GM23248 (cell line): ENCODE results near the gene CDR2L. TPM values are rescaled to one million over a fixed set of nuclear protein-coding genes. Genes with fewer than 3 reads are reported as not detected.
"Not testable (repeated sequence)": the region's sequence is repeated elsewhere in the genome, so short reads cannot be mapped to it uniquely, and the experiment has no call there.

Experiments
- DNase-seq: peaks from one replicate; pipeline ENCODE4 v3.0.0-alpha.2; 2015
- H2AFZ ChIP-seq: fragments of 200-600 bp; sonication (generic); 2 replicates; pipeline ENCODE4 v1.6.1; 2016; ENCODE audit warnings: antibody characterized with exemption
- H3F3A ChIP-seq: fragments of 200-600 bp; sonication (generic); 2 replicates; pipeline ENCODE4 v1.6.1; 2016; ENCODE audit warnings: mild to moderate bottlenecking, antibody characterized with exemption, mixed run types; ENCODE audit not compliant: insufficient read depth
- H3K27ac ChIP-seq: fragments of 200-600 bp; sonication (generic); 2 replicates; pipeline ENCODE4 v1.5.1; 2016; ENCODE audit warnings: mild to moderate bottlenecking
- H3K27me3 ChIP-seq: fragments of 200-600 bp; sonication (generic); replicated peaks from 2 replicates; pipeline ENCODE4 v1.6.1; 2016; ENCODE audit warnings: mild to moderate bottlenecking; ENCODE audit not compliant: insufficient read depth
- H3K36me3 ChIP-seq: fragments of 200-600 bp; sonication (generic); 2 replicates; pipeline ENCODE4 v1.6.1; 2016; ENCODE audit warnings: low read depth, mild to moderate bottlenecking
- H3K4me1 ChIP-seq: fragments of 200-600 bp; sonication (generic); 2 replicates; pipeline ENCODE4 v1.6.1; 2016; ENCODE audit warnings: mild to moderate bottlenecking; ENCODE audit not compliant: insufficient read depth
- H3K4me2 ChIP-seq: fragments of 200-600 bp; sonication (generic); one replicate; pipeline ENCODE4 v1.6.1; 2016; ENCODE audit warnings: mild to moderate bottlenecking; ENCODE audit not compliant: unreplicated experiment
- H3K4me3 ChIP-seq: fragments of 200-600 bp; sonication (generic); 2 replicates; pipeline ENCODE4 v1.5.1; 2016; ENCODE audit warnings: mild to moderate bottlenecking
- H3K79me2 ChIP-seq: fragments of 200-600 bp; sonication (generic); 2 replicates; pipeline ENCODE4 v1.6.1; 2016; ENCODE audit warnings: mild to moderate bottlenecking; ENCODE audit not compliant: insufficient read depth
- H3K9ac ChIP-seq: fragments of 200-600 bp; sonication (generic); 2 replicates; pipeline ENCODE4 v1.6.1; 2016; ENCODE audit warnings: mild to moderate bottlenecking
- H3K9me2 ChIP-seq: fragments of 200-600 bp; sonication (generic); 2 replicates; pipeline ENCODE4 v1.6.1; 2016; ENCODE audit warnings: mixed run types, mild to moderate bottlenecking, moderate library complexity; ENCODE audit not compliant: insufficient read depth
- H3K9me3 ChIP-seq: fragments of 200-600 bp; sonication (generic); one replicate; pipeline ENCODE4 v1.6.1; 2017; ENCODE audit warnings: low read depth
- H4K20me1 ChIP-seq: fragments of 200-600 bp; sonication (generic); 2 replicates; pipeline ENCODE4 v1.6.0; 2016; ENCODE audit not compliant: insufficient read depth
- EZH2 ChIP-seq: fragments of 200-600 bp; sonication (generic); IDR thresholded peaks from 2 replicates; pipeline ENCODE4 v1.6.1; 2018; ENCODE audit warnings: antibody characterized with exemption, mild to moderate bottlenecking; ENCODE audit not compliant: insufficient read depth, poor library complexity, severe bottlenecking
- EZH2phosphoT487 ChIP-seq: fragments of 200-600 bp; sonication (generic); IDR thresholded peaks from 2 replicates; pipeline ENCODE4 v1.6.1; 2018; ENCODE audit warnings: antibody characterized with exemption, moderate library complexity, mild to moderate bottlenecking, low read depth; ENCODE audit not compliant: insufficient read depth
- WGBS, 2 experiments: methylation state at CpG; one replicate each; pipeline ENCODE4 v1.1.6; 2015 to 2017; ENCODE audit warnings: low lambda C conversion rate in 2 of 2, low coverage in 1 of 2; ENCODE audit errors: missing lambda C conversion rate in 2 of 2; 5-methylcytosine and 5-hydroxymethylcytosine counted together
- in situ Hi-C: fragments of 300-500 bp; cut with MboI; formaldehyde crosslinking; loops from 2 replicates; pipeline ENCODE4 v1.15.0; 2020
- polyA plus RNA-seq: library from polyadenylated mRNA; unstranded; fragments of >200 nt; fragmentation: Nextera tagmentation; extraction: Ambion mirVana; gene quantifications from 2 replicates; pipeline ENCODE4 v1.2.1, GENCODE V29; 2016
- total RNA-seq: library from RNA; depleted of rRNA; stranded (reverse); fragments of >200 nt; shearing (Covaris generic); gene quantifications from 2 replicates; pipeline ENCODE4 v1.2.3, GENCODE V29; 2014

CDR2L gene
- total and polyA plus RNA-seq, 2 experiments from 2014 or later = 18.0 to 23.9 TPM

GRCh38 chr17:74981318-74981978 lies 6.0 kb upstream of the CDR2L start:
- Histone ChIP-seq H2AFZ (peak overlapping the region; percentile 88), H3K9me3 (no peaks in the 10 kb centered on the region), H3K27me3 (no peaks in the 10 kb centered on the region), H3K9me2 (no peaks in the 10 kb centered on the region), H3K9ac (peak overlapping the region; percentile 83), H3K4me2 (peak overlapping the region; percentile 82), H4K20me1 (no peaks in the 10 kb centered on the region), H3K4me3 (peak overlapping the region; percentile 74), H3K36me3 (no peaks in the 10 kb centered on the region), H3F3A (peaks cover 9% of the 10 kb centered on the region), H3K79me2 (no peaks in the 10 kb centered on the region), H3K4me1 (0 out of 2 replicates have a peak, but pooled peaks cover 5% of the 10 kb centered on the region), H3K27ac (peak overlapping the region; percentile 44)
- in situ Hi-C loops = no loop called here
- DNase-seq = no peak
- TF ChIP-seq EZH2 = no peak
- no peak for TF ChIP-seq EZH2phosphoT487
- WGBS, 2 experiments = 40% methylated on average over 16 of the region's 16 CpGs

GRCh38 chr17:74981979-74982662 lies 5.3 kb upstream of the CDR2L start:
- Histone ChIP-seq H3K79me2 (no peaks in the 10 kb centered on the region), H3F3A (peaks cover 16% of the 10 kb centered on the region), H3K9ac (peak overlapping the region; percentile 83), H3K9me3 (no peaks in the 10 kb centered on the region), H3K36me3 (no peaks in the 10 kb centered on the region), H4K20me1 (no peaks in the 10 kb centered on the region), H3K4me1 (peaks cover 10% of the 10 kb centered on the region; the same call in 1 of the 2 replicates), H3K9me2 (no peaks in the 10 kb centered on the region), H3K27ac (peak overlapping the region; percentile 44), H2AFZ (peak overlapping the region; percentile 88), H3K27me3 (no peaks in the 10 kb centered on the region), H3K4me2 (peak overlapping the region; percentile 82), H3K4me3 (peak overlapping the region; percentile 74)
- 2 to 4% methylated on average over 31 to 51 of the region's 61 CpGs for WGBS, 2 experiments
- peak; percentile 79 for DNase-seq
- no peak for TF ChIP-seq EZH2
- no peak for TF ChIP-seq EZH2phosphoT487
- in situ Hi-C loops = no loop called here

- H3K4me2 ChIP-seq = peak overlapping the region; percentile 82
- H3K4me1 ChIP-seq, H3K9me3 ChIP-seq, H3K79me2 ChIP-seq, H3K9me2 ChIP-seq, in situ Hi-C loops, H3K36me3 ChIP-seq, H3K27me3 ChIP-seq, H4K20me1 ChIP-seq: not testable (repeated sequence)
- peak overlapping the region; percentile 44 for H3K27ac ChIP-seq
- H2AFZ ChIP-seq = peak overlapping the region; percentile 88
- WGBS, 2 experiments = 49 to 52% methylated on average over 14 of the region's 14 CpGs
- peak overlapping the region; percentile 74 for H3K4me3 ChIP-seq
- H3K9ac ChIP-seq = peak overlapping the region; percentile 83
- H3F3A ChIP-seq = peaks cover 17% of the 10 kb centered on the region
- DNase-seq = peak; percentile 27
These were observed 4.6 kb upstream of the CDR2L start for GRCh38 chr17:74982663-74983313.

- H3K36me3 ChIP-seq = no peaks in the 10 kb centered on the region
- peaks cover 22% of the 10 kb centered on the region for H3K4me1 ChIP-seq
- no peaks in the 10 kb centered on the region for H3K9me2 ChIP-seq
- H3K4me3 ChIP-seq = no peak overlapping the region
- H3K9me3 ChIP-seq = no peaks in the 10 kb centered on the region
- peaks cover 17% of the 10 kb centered on the region for H3F3A ChIP-seq
- in situ Hi-C loops = no loop called here
- TF ChIP-seq EZH2phosphoT487 (no peak), EZH2 (no peak)
- no peak overlapping the region for H2AFZ ChIP-seq
- H3K4me2 ChIP-seq = no peak overlapping the region
- H3K79me2 ChIP-seq = peaks cover 27% of the 10 kb centered on the region
- H3K27me3 ChIP-seq = no peaks in the 10 kb centered on the region
- no peak overlapping the region for H3K9ac ChIP-seq
- WGBS, 2 experiments = 94 to 97% methylated on average over 3 of the region's 3 CpGs
- H3K27ac ChIP-seq = no peak overlapping the region
- H4K20me1 ChIP-seq = no peaks in the 10 kb centered on the region
- no peak for DNase-seq
These were observed 1.2 kb upstream of the CDR2L start for GRCh38 chr17:74986206-74986576.
